Endothelial cell of umbilical vein (primary cell): Measurements from ENCODE around the gene TNFRSF1A. TPM values are rescaled to one million over a fixed set of nuclear protein-coding genes. Genes with fewer than 3 reads are reported as not detected.

Experiments
- BruUV-seq: library from RNA; stranded (reverse); fragments of 400-500 nt; replicated peaks from 2 replicates; lab custom pipeline; 2021; lab: Mats Ljungman, UMichigan
- CTCF ChIA-PET: fragments of 300-600, 350-600 bp; sonication (Branson Sonifier 250); formaldehyde crosslinking; loops from one replicate; lab custom pipeline; 2021; ENCODE audit warnings: antibody characterized with exemption, inconsistent platforms; lab: Charles Lee
- POLR2A ChIA-PET: fragments of 300-600, 350-600 bp; sonication (Branson Sonifier 250); formaldehyde crosslinking; loops from one replicate; lab custom pipeline; 2021; ENCODE audit warnings: antibody characterized with exemption, inconsistent platforms; lab: Charles Lee
- DNase-seq: peaks from one replicate; pipeline ENCODE4 v3.0.0-alpha.2; 2011; ENCODE audit warnings: low read depth, low spot score
- FAIRE-seq: peaks from 2 replicates; lab custom pipeline; 2011; peaks lifted over from hg19 to GRCh38; lab: Jason Lieb, UNC
- H2AFZ ChIP-seq: 2 replicates; pipeline ENCODE4 v1.6.0; 2012; ENCODE audit warnings: low read depth, low read length, control low read depth, inconsistent platforms
- H3K27ac ChIP-seq: 2 replicates; pipeline ENCODE4 v1.5.1; 2011; ENCODE audit warnings: low read depth, mild to moderate bottlenecking, control low read depth, low read length, moderate library complexity; ENCODE audit not compliant: insufficient read depth
- H3K27me3 ChIP-seq, 2 experiments: 2 replicates each; pipeline versions ENCODE4 v1.6.0 to v1.6.1; 2011; ENCODE audit warnings: low read length in 2 of 2, mixed read lengths in 1 of 2; ENCODE audit not compliant: control insufficient read depth in 2 of 2, insufficient read depth in 2 of 2
- H3K36me3 ChIP-seq, 2 experiments: 2 replicates in 1 of 2; 3 replicates in 1 of 2; pipeline ENCODE4 v1.5.1; 2011; ENCODE audit warnings: low read length in 2 of 2, mild to moderate bottlenecking in 1 of 2, moderate library complexity in 1 of 2; ENCODE audit not compliant: control insufficient read depth in 2 of 2, insufficient read depth in 2 of 2; ENCODE audit errors: extremely low read depth in 1 of 2
- H3K4me1 ChIP-seq: 3 replicates; pipeline ENCODE4 v1.5.1; 2011; ENCODE audit warnings: mild to moderate bottlenecking, low read length; ENCODE audit not compliant: control insufficient read depth, insufficient read depth; ENCODE audit errors: extremely low read depth
- H3K4me2 ChIP-seq: 2 replicates; pipeline ENCODE4 v1.6.1; 2011; ENCODE audit warnings: low read length, control low read depth, mixed read lengths; ENCODE audit not compliant: insufficient read depth
- H3K4me3 ChIP-seq, 3 experiments: fragments of 200-600 bp in 1 of 3; sonication (generic), shearing (Covaris generic) in 1 of 3; replicated peaks in 1 of 3; 2 replicates each; pipeline ENCODE4 v1.5.1; 2011 to 2016; ENCODE audit warnings: control low read depth in 3 of 3, low read length in 3 of 3, mild to moderate bottlenecking in 2 of 3, inconsistent platforms in 1 of 3, low read depth in 1 of 3, moderate library complexity in 1 of 3; ENCODE audit not compliant: insufficient read depth in 1 of 3
- H3K79me2 ChIP-seq: 2 replicates; pipeline ENCODE4 v1.6.0; 2012; ENCODE audit warnings: low read length, inconsistent platforms; ENCODE audit not compliant: control insufficient read depth, insufficient read depth
- H3K9ac ChIP-seq: replicated peaks from 2 replicates; pipeline ENCODE3; 2011; ENCODE audit warnings: low read length, control low read depth; ENCODE audit not compliant: insufficient read depth; ENCODE audit errors: extremely low read depth
- H3K9me1 ChIP-seq: replicated peaks from 3 replicates; pipeline ENCODE4 v1.6.0; 2011; ENCODE audit warnings: mild to moderate bottlenecking, low read length; ENCODE audit not compliant: control insufficient read depth, insufficient read depth; ENCODE audit errors: extremely low read depth
- H3K9me3 ChIP-seq: replicated peaks from 2 replicates; pipeline ENCODE4 v1.5.1; 2012; ENCODE audit warnings: low read length, inconsistent platforms; ENCODE audit not compliant: control insufficient read depth, insufficient read depth
- H4K20me1 ChIP-seq: replicated peaks from 2 replicates; pipeline ENCODE3; 2011; ENCODE audit warnings: mild to moderate bottlenecking, low read length; ENCODE audit not compliant: control insufficient read depth, insufficient read depth; ENCODE audit errors: extremely low read depth
- CTCF ChIP-seq, 2 donors: IDR thresholded peaks; 1 replicate in 1 of 2; 2 replicates in 1 of 2; pipeline ENCODE4 v1.5.1; 2011; ENCODE audit warnings: low read length in 2 of 2, mild to moderate bottlenecking in 2 of 2, moderate library complexity in 2 of 2, control low read depth in 1 of 2, inconsistent platforms in 1 of 2, low read depth in 1 of 2; ENCODE audit not compliant: insufficient read depth in 1 of 2; ENCODE audit errors: extremely low read depth in 1 of 2
- EZH2 ChIP-seq: IDR thresholded peaks from 2 replicates; pipeline ENCODE4 v1.6.1; 2012; ENCODE audit warnings: borderline replicate concordance, low read depth, mild to moderate bottlenecking, moderate library complexity, low read length, inconsistent platforms; ENCODE audit not compliant: severe bottlenecking
- FOS ChIP-seq: IDR thresholded peaks from 2 replicates; pipeline ENCODE4 v1.6.1; 2011; ENCODE audit warnings: mild to moderate bottlenecking, low read length, moderate library complexity, borderline replicate concordance; ENCODE audit not compliant: insufficient read depth
- GATA2 ChIP-seq: IDR thresholded peaks from 2 replicates; pipeline ENCODE4 v1.7.0; 2011; ENCODE audit warnings: low read depth, mild to moderate bottlenecking, moderate library complexity, mixed read lengths, low read length; ENCODE audit not compliant: insufficient read length, insufficient read depth
- JUN ChIP-seq: IDR thresholded peaks from 2 replicates; pipeline ENCODE4 v1.6.1; 2011; ENCODE audit warnings: borderline replicate concordance, low read depth; ENCODE audit not compliant: insufficient read length, insufficient read depth
- MYC ChIP-seq: IDR thresholded peaks from one replicate; pipeline ENCODE4 v1.6.1; 2011; ENCODE audit warnings: mild to moderate bottlenecking, low read depth, low read length
- POLR2A ChIP-seq: IDR thresholded peaks from 2 replicates; pipeline ENCODE4 v1.6.1; 2012; ENCODE audit warnings: low read depth, mild to moderate bottlenecking, control low read depth, low read length
- POLR2AphosphoS5 ChIP-seq: IDR thresholded peaks from 2 replicates; pipeline ENCODE4 v1.6.1; 2012; ENCODE audit warnings: low read depth, mild to moderate bottlenecking, control low read depth, low read length, moderate library complexity; ENCODE audit not compliant: insufficient read depth
- dilution Hi-C: fragments of 300-500 bp; cut with MboI; formaldehyde crosslinking; loops from one replicate; pipeline ENCODE4 v1.15.0; 2019; ENCODE audit warnings: low sequenced_read_pairs; ENCODE audit not compliant: extremely low pct_ligation_motif_present
- intact Hi-C: fragments of 100-400 bp; cut with micrococcal nuclease; formaldehyde crosslinking; loops from one replicate; pipeline ENCODE4 v1.10.0; 2022
- polyA plus RNA-seq, 4 experiments: library from polyadenylated mRNA; depleted of rRNA in 3 of 4; stranded (reverse) in 3 of 4; unstranded in 1 of 4; fragments of >200 nt; gene quantifications; 2 replicates each; pipeline versions ENCODE4 v1.2.1 to v1.2.3, GENCODE V29; 2011 to 2012; ENCODE audit warnings: missing spikeins in 1 of 4
- total RNA-seq: library from RNA; stranded (reverse); gene quantifications from 2 replicates; pipeline ENCODE4 v1.2.3, GENCODE V29; 2021
- TF ChIP-seq, protein P1 (sequence below): IDR thresholded peaks from 2 replicates; pipeline ENCODE4 v1.6.1; 2011; ENCODE audit not compliant: insufficient read depth, insufficient read length

Gene TNFRSF1A
- total and polyA plus RNA-seq, 2 donors (not counting 3 experiments of a cell fraction or from before 2014, with no cell fraction given), result 86.5 to 98.2 TPM

- no peak for FAIRE-seq
Observed at GRCh38 chr12:6306599-6307220, 35.2 kb downstream of the TNFRSF1A start.

More at GRCh38 chr12:6306599-6307220, 35.2 kb downstream of the TNFRSF1A start:
- BruUV-seq, result no TSS peak
- CTCF ChIA-PET, result interaction anchor here (0.9 to 1.4 kb wide), 3 partner anchors 15 to 158 kb away, joined by 3 to 4 read pairs (median 3); no protein-coding TSS in a partner anchor
- no peak overlapping the region for H3K4me2 ChIP-seq
- no peak overlapping the region for H3K27ac ChIP-seq
- no peak overlapping the region for H3K4me3 ChIP-seq
- no peaks in the 10 kb centered on the region for H3K36me3 ChIP-seq
- dilution Hi-C loops (no loop called here), intact Hi-C loops (no loop called here)
- TF ChIP-seq, protein P1, sequence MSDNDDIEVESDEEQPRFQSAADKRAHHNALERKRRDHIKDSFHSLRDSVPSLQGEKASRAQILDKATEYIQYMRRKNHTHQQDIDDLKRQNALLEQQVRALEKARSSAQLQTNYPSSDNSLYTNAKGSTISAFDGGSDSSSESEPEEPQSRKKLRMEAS, result no peak
- TF ChIP-seq POLR2AphosphoS5 (no peak), POLR2A (no peak), CTCF (IDR thresholded peaks at IDR 0.05; ENCODE audit: extremely low read depth in 1 of 2, insufficient read depth in 1 of 2, low read depth in 1 of 2, low read length in 2 of 2) (no peak), GATA2 (no peak), FOS (no peak), MYC (no peak), JUN (no peak), EZH2 (no peak)
- H3K79me2 ChIP-seq, result no peaks in the 10 kb centered on the region
- POLR2A ChIA-PET, result no interaction called here
- no peaks in the 10 kb centered on the region for H3K4me1 ChIP-seq
- no peak overlapping the region for H2AFZ ChIP-seq
- no peaks in the 10 kb centered on the region for H4K20me1 ChIP-seq
- no peak for DNase-seq
- no peak overlapping the region for H3K9ac ChIP-seq
- H3K9me1 ChIP-seq, result no peaks in the 10 kb centered on the region
- H3K27me3 ChIP-seq, result peaks cover 4 to 7% of the 10 kb centered on the region in 2 experiments
- H3K9me3 ChIP-seq, result no peaks in the 10 kb centered on the region
